K562 (cell line): ENCODE data around the gene ZFP69. TPM values are rescaled to one million over a fixed set of nuclear protein-coding genes. Genes with fewer than 3 reads are reported as not detected.

ENCODE experiments used
- ARID1B ChIP-seq: fragments of 450-650 bp; IDR thresholded peaks from 2 replicates; pipeline ENCODE4 v1.6.1; 2016; ENCODE audit warnings: antibody characterized with exemption, mild to moderate bottlenecking, inconsistent platforms
- CBX1 ChIP-seq: sonication (generic); IDR thresholded peaks from 2 replicates; pipeline ENCODE4 v1.6.1; 2016; ENCODE audit warnings: antibody characterized with exemption, low read depth, mild to moderate bottlenecking
- CHD2 ChIP-seq: IDR thresholded peaks from 2 replicates; pipeline ENCODE4 v1.6.1; 2011; ENCODE audit warnings: low read depth, low read length
- CREBBP ChIP-seq: IDR thresholded peaks from one replicate; pipeline ENCODE4 v1.6.1; 2012; ENCODE audit warnings: low read depth, mild to moderate bottlenecking, control low read depth, inconsistent platforms, low read length
- CREM ChIP-seq: IDR thresholded peaks from 2 replicates; pipeline ENCODE4 v1.6.1; 2014; ENCODE audit warnings: antibody characterized with exemption, low read depth
- CTBP1 ChIP-seq: fragments of 450-650 bp; IDR thresholded peaks from 2 replicates; pipeline ENCODE4 v1.6.1; 2016; ENCODE audit warnings: borderline replicate concordance
- PHF8 ChIP-seq: fragments of 200-600 bp; sonication (generic); IDR thresholded peaks from 2 replicates; pipeline ENCODE4 v1.6.1; 2012; ENCODE audit warnings: mixed run types, mild to moderate bottlenecking, inconsistent platforms, low read length, moderate library complexity, borderline replicate concordance
- RBFOX2 ChIP-seq: fragments of 200-400 bp; formaldehyde crosslinking; IDR thresholded peaks from 2 replicates; pipeline ENCODE4 v1.6.1; 2017; ENCODE audit warnings: low read depth, mild to moderate bottlenecking, low read length, moderate library complexity
- RFX7 ChIP-seq: fragments of 250-450 bp; sonication (Bioruptor Pico); IDR thresholded peaks from 2 replicates; pipeline ENCODE4 v1.5.1; 2021; ENCODE audit warnings: mild to moderate bottlenecking
- SMARCA4 ChIP-seq: fragments of 450-650 bp; IDR thresholded peaks from 2 replicates; pipeline ENCODE4 v1.6.1; 2016
- SUPT5H ChIP-seq: fragments of 450-650 bp; IDR thresholded peaks from 2 replicates; pipeline ENCODE4 v1.6.1; 2016
- TAF15 ChIP-seq: fragments of 200-400 bp; formaldehyde crosslinking; IDR thresholded peaks from 2 replicates; pipeline ENCODE4 v1.6.1; 2017; ENCODE audit warnings: mild to moderate bottlenecking, low read depth, low read length, moderate library complexity
- TSHZ1 ChIP-seq: fragments of 250-450 bp; sonication (Bioruptor Pico); IDR thresholded peaks from 2 replicates; pipeline ENCODE4 v1.4.0; 2020; ENCODE audit warnings: mild to moderate bottlenecking, moderate library complexity
- ZNF785 ChIP-seq: fragments of 250-450 bp; sonication (Bioruptor Pico); IDR thresholded peaks from 2 replicates; pipeline ENCODE4 v1.4.0; 2020; ENCODE audit warnings: mild to moderate bottlenecking
- polyA plus RNA-seq, 8 experiments: library from polyadenylated mRNA; depleted of rRNA in 4 of 8; stranded (reverse) in 5 of 8; unstranded in 3 of 8; fragments of >200 nt; fragmentation: Nextera tagmentation in 2 of 8; fragmentation: Illumina TruSeq in 1 of 8; extraction: Ambion mirVana in 2 of 8; extraction: Trizol in 1 of 8; gene quantifications; 2 replicates each; pipeline versions ENCODE4 v1.2.1 to v1.2.3, GENCODE V29; 2011 to 2014; ENCODE audit warnings: inconsistent platforms in 1 of 8, missing spikeins in 1 of 8
- total RNA-seq, 7 experiments: library from RNA; depleted of rRNA in 6 of 7; stranded (reverse); fragments of >200 nt in 6 of 7; fragmentation: Illumina TruSeq in 2 of 7; extraction: Trizol in 2 of 7; gene quantifications; 2 replicates each; pipeline versions ENCODE4 v1.2.1 to v1.2.3, GENCODE V29; 2011 to 2021; ENCODE audit warnings: low replicate concordance in 1 of 7
- TF ChIP-seq, protein P1 (sequence below), 2 experiments: fragments of 450-650 bp; IDR thresholded peaks; 2 replicates each; pipeline ENCODE4 v1.6.1; 2016; ENCODE audit warnings: mild to moderate bottlenecking in 2 of 2, borderline replicate concordance in 1 of 2, low read depth in 1 of 2, moderate library complexity in 1 of 2
- TF ChIP-seq, protein P2 (sequence below): fragments of 250-450 bp; sonication (Bioruptor Pico); IDR thresholded peaks from 2 replicates; pipeline ENCODE4 v1.9.0; 2021; ENCODE audit warnings: mild to moderate bottlenecking

The ZFP69 gene
- total and polyA plus RNA-seq, 9 of the 15 experiments (the other 6 are each of a cell fraction or from before 2014, with no cell fraction given), result 2.0 to 8.4 (median 5.7) TPM

- TF ChIP-seq TAF15 (no peak), CHD2 (peak; percentile 72; the same call in 1 of the 2 replicates), CREBBP (no peak), SUPT5H (peak; percentile 43; the same call in 1 of the 2 replicates), RBFOX2 (peak; percentile 87), CREM (0 out of 2 replicates have a peak, but pooled peaks have one; percentile 7), SMARCA4 (no peak), CTBP1 (0 out of 2 replicates have a peak, but pooled peaks have one; percentile 31), RFX7 (CRISPR knock-in tag) (no peak), PHF8 (peak; percentile 68; the same call in 1 of the 2 replicates), ZNF785 (CRISPR knock-in tag) (no peak), TSHZ1 (CRISPR knock-in tag) (no peak), CBX1 (0 out of 2 replicates have a peak, but pooled peaks have one; percentile 71), ARID1B (no peak)
- TF ChIP-seq, protein P1, sequence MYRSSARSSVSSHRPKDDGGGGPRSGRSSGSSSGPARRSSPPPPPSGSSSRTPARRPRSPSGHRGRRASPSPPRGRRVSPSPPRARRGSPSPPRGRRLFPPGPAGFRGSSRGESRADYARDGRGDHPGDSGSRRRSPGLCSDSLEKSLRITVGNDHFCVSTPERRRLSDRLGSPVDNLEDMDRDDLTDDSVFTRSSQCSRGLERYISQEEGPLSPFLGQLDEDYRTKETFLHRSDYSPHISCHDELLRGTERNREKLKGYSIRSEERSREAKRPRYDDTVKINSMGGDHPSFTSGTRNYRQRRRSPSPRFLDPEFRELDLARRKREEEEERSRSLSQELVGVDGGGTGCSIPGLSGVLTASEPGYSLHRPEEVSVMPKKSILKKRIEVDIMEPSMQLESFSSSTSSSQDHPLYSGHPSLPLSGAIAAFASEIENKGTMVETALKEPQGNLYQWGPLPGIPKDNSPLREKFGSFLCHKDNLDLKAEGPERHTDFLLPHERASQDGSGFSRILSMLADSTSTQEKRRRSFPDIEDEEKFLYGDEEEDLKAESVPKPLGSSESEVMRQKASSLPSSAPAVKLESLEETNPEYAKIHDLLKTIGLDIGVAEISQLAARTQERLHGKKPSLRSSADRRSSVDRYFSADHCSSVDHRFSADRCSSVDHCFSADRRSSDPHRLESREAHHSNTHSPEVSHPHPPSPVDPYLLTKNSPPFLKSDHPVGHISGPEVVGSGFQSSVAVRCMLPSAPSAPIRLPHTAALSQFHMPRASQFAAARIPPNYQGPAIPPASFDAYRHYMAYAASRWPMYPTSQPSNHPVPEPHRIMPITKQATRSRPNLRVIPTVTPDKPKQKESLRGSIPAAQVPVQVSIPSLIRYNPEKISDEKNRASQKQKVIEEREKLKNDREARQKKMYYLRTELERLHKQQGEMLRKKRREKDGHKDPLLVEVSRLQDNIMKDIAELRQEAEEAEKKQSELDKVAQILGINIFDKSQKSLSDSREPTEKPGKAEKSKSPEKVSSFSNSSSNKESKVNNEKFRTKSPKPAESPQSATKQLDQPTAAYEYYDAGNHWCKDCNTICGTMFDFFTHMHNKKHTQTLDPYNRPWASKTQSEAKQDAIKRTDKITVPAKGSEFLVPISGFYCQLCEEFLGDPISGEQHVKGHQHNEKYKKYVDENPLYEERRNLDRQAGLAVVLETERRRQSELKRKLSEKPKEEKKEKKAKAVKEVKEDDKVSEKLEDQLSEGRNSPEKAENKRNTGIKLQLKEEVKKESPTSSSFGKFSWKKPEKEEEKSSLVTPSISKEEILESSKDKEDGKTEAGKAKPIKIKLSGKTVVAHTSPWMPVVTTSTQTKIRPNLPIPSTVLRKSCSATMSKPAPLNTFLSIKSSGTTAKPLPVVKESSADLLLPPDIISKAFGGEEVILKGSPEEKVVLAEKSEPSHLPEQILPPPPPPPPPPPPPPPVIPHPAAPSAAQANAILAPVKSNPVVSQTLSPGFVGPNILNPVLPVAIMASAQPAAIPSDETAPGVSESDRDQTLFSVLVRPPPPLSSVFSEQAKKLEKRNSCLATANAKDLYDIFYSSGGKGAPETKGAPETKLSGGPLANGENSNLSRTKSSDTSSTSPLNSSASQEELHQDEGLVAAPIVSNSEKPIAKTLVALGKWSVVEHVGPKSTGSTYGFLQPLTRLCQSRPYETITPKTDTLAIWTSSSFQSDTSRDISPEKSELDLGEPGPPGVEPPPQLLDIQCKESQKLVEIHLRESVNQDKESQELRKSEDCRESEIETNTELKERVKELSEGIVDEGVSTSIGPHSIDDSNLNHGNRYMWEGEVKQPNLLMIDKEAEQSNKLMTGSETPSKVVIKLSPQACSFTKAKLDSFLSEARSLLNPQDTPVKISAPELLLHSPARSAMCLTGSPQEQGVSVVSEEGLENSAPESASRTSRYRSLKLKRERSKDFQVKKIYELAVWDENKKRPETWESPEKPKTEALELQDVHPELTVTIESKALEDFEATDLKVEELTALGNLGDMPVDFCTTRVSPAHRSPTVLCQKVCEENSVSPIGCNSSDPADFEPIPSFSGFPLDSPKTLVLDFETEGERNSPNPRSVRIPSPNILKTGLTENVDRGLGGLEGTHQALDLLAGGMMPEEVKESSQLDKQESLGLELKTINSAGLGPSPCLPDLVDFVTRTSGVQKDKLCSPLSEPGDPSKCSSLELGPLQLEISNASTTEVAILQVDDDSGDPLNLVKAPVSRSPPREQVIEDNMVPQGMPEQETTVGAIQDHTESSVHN (IDR thresholded peaks at IDR 0.05; ENCODE audit: borderline replicate concordance in 1 of 2, low read depth in 1 of 2), result no peak
- TF ChIP-seq, protein P2, sequence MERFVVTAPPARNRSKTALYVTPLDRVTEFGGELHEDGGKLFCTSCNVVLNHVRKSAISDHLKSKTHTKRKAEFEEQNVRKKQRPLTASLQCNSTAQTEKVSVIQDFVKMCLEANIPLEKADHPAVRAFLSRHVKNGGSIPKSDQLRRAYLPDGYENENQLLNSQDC (CRISPR knock-in tag), result no peak
These were observed 31.6 kb downstream of the ZFP69 start, which contains the start of gene EXO5 (continued) for GRCh38 chr1:40508375-40509341.
